Endothelial cell (in vitro differentiated cells): ENCODE results near the gene RANBP3. TPM values are rescaled to one million over a fixed set of nuclear protein-coding genes. Genes with fewer than 3 reads are reported as not detected.

Experiments used
- DNase-seq: peaks from one replicate; pipeline ENCODE4 v3.0.0; 2021; ENCODE audit warnings: low spot score
- H3K27ac Mint-ChIP-seq: one replicate; pipeline ENCODE4 v1.8.0; 2021; ENCODE audit warnings: mixed read lengths, inconsistent platforms; ENCODE audit not compliant: unreplicated experiment
- H3K27me3 Mint-ChIP-seq: one replicate; pipeline ENCODE4 v1.8.0; 2021; ENCODE audit warnings: mild to moderate bottlenecking, moderate library complexity, mixed read lengths, inconsistent platforms; ENCODE audit not compliant: unreplicated experiment
- H3K36me3 Mint-ChIP-seq: one replicate; pipeline ENCODE4 v1.8.0; 2021; ENCODE audit warnings: mild to moderate bottlenecking, low read depth, mixed read lengths, inconsistent platforms; ENCODE audit not compliant: unreplicated experiment
- H3K4me1 Mint-ChIP-seq: one replicate; pipeline ENCODE4 v1.8.0; 2021; ENCODE audit warnings: mild to moderate bottlenecking, mixed read lengths, inconsistent platforms; ENCODE audit not compliant: unreplicated experiment
- H3K4me3 Mint-ChIP-seq: one replicate; pipeline ENCODE4 v1.8.0; 2021; ENCODE audit warnings: mild to moderate bottlenecking, mixed read lengths, inconsistent platforms; ENCODE audit not compliant: unreplicated experiment
- H3K9me3 Mint-ChIP-seq: one replicate; pipeline ENCODE4 v1.8.0; 2021; ENCODE audit warnings: mixed read lengths, inconsistent platforms; ENCODE audit not compliant: unreplicated experiment
- total RNA-seq: library from RNA; stranded (reverse); fragmentation: NEBNext Ultra II Directional; extraction: Animal tissue kit (Norgen Biotek cat#: 25700); gene quantifications from one replicate; pipeline ENCODE4 v1.2.1, GENCODE V29; 2021; ENCODE audit not compliant: unreplicated experiment
- TF ChIP-seq, protein P1 (sequence below): fragments of 200-600 bp; sonication (generic); IDR thresholded peaks from one replicate; pipeline ENCODE4 v1.5.0; 2021; ENCODE audit warnings: antibody characterized with exemption; ENCODE audit not compliant: unreplicated experiment

Gene RANBP3
- total RNA-seq, 1 donor from 2014 or later = 69.5 TPM

DNA sequence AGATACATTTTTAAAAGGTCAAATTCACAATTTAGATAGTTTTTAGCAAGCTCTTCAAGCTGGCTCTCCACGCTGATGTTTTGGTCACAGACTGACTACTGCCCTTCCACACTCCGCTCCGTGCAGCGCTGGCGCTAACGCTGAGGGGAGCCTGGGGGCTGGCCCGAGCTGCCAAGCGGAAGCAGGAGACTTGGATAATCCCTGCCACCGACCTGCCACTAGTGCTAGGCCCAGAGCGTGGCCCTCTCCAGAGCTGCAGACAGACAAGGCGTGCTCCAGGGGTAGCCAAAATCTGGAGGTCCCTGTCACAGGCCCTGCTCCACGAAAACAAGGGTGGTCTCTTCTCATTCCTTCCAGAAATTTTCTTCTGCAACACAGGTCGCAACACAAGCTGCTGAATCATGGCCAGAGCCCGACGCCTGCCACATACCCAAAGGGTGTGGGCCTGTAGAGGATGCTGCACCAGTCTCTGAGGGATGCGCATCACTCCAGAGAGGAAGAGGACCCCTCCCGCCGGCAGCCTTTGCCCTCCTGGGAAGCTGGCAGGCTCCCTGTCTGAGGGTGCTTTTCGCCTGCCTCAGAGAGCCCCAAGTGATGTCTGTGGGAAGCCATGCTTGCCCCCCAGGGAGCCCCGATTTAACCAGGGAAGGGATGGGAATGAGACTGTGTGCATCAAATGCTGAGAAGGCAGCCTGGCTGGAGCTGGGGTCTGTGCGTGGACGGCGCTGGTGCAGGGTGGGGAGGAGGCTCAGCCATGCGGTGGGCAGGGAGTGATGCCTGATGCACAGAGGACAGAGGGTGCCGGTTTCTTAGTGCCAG is 42.3 kb downstream of the RANBP3 start:
- Mint-ChIP-seq H3K36me3 (peaks cover 22% of the 10 kb centered on the region), H3K4me3 (no peak overlapping the region), H3K27ac (peak overlapping the region; percentile 24), H3K4me1 (peaks cover 10% of the 10 kb centered on the region), H3K27me3 (no peaks in the 10 kb centered on the region), H3K9me3 (no peaks in the 10 kb centered on the region)
- DNase-seq = no peak
- TF ChIP-seq, protein P1, sequence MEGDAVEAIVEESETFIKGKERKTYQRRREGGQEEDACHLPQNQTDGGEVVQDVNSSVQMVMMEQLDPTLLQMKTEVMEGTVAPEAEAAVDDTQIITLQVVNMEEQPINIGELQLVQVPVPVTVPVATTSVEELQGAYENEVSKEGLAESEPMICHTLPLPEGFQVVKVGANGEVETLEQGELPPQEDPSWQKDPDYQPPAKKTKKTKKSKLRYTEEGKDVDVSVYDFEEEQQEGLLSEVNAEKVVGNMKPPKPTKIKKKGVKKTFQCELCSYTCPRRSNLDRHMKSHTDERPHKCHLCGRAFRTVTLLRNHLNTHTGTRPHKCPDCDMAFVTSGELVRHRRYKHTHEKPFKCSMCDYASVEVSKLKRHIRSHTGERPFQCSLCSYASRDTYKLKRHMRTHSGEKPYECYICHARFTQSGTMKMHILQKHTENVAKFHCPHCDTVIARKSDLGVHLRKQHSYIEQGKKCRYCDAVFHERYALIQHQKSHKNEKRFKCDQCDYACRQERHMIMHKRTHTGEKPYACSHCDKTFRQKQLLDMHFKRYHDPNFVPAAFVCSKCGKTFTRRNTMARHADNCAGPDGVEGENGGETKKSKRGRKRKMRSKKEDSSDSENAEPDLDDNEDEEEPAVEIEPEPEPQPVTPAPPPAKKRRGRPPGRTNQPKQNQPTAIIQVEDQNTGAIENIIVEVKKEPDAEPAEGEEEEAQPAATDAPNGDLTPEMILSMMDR = no peak

- Mint-ChIP-seq H3K36me3 (peaks cover 22% of the 10 kb centered on the region), H3K27me3 (no peaks in the 10 kb centered on the region), H3K27ac (peak overlapping the region; percentile 24), H3K4me1 (peaks cover 10% of the 10 kb centered on the region), H3K9me3 (no peaks in the 10 kb centered on the region), H3K4me3 (no peak overlapping the region)
- no peak for DNase-seq
- TF ChIP-seq, protein P1 = no peak
Observed at GRCh38 chr19:5934774-5935472, 43.0 kb downstream of the RANBP3 start.

- peaks cover 19% of the 10 kb centered on the region for H3K36me3 Mint-ChIP-seq
- no peak overlapping the region for H3K4me3 Mint-ChIP-seq
Observed at GRCh38 chr19:5934069-5934401, 43.9 kb downstream of the RANBP3 start.

DNA sequence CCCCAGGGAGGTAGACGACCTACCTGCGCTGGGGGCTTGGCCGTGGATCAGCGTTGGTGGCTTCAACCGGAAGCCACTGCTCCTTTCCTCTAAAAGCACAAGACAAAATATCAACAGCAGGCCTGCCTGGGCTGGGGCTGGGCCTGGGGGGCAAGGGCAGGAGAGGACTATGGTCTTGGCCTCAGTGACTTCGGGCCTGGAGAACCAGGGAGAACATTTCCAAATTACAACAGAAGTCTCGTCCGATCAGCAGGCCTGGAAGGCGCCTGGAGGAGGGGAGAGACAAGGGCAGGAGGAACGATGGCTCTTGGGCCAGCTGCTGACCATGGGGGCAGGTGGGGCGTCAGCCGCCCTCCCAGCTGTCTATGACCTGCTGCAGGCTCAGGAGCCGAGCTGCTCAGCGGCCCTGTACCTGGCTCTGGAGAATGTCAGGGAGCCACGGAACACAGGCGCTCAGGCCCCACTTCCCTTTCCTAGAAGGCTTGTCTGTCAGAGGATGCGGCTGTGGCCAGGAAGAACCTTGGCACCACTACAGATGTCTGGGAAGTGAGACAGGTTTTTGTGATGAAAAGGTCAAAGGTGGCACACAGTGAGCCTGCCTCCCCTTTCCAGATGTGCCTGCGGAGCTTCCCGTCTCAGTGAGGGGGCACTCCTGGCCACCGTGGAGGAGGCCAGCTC is 44.4 kb downstream of the RANBP3 start:
- H3K36me3 Mint-ChIP-seq = peaks cover 23% of the 10 kb centered on the region
- peak overlapping the region; percentile 61 for H3K27ac Mint-ChIP-seq
- no peak for DNase-seq
- TF ChIP-seq, protein P1 = no peak
- H3K4me1 Mint-ChIP-seq = peaks cover 10% of the 10 kb centered on the region
- H3K27me3 Mint-ChIP-seq = no peaks in the 10 kb centered on the region
- no peaks in the 10 kb centered on the region for H3K9me3 Mint-ChIP-seq
- H3K4me3 Mint-ChIP-seq = no peak overlapping the region

More at GRCh38 chr19:5934069-5934401, 43.9 kb downstream of the RANBP3 start:
- TF ChIP-seq, protein P1 = no peak
- DNase-seq = no peak
- Mint-ChIP-seq H3K4me1 (peaks cover 10% of the 10 kb centered on the region), H3K9me3 (no peaks in the 10 kb centered on the region), H3K27ac (no peak overlapping the region), H3K27me3 (no peaks in the 10 kb centered on the region)
